HAP-1 (cell line): ENCODE measurements around the gene PRSS35.
"Not testable (repeated sequence)": the region's sequence is repeated elsewhere in the genome, so short reads cannot be mapped to it uniquely, and the experiment has no call there.

Source experiments
- DNase-seq, 2 experiments: peaks; one replicate each; pipeline ENCODE4 v3.0.0-alpha.2; 2016 to 2020; ENCODE audit warnings: low spot score in 2 of 2
- H3K27me3 ChIP-seq: fragments of 250-450 bp; sonication (Bioruptor Pico); 2 replicates; pipeline ENCODE4 v1.5.1; 2020; ENCODE audit warnings: low read depth, mild to moderate bottlenecking, moderate library complexity
- H3K36me3 ChIP-seq: fragments of 250-450 bp; sonication (Bioruptor Pico); replicated peaks from 2 replicates; pipeline ENCODE4 v1.5.1; 2020; ENCODE audit warnings: mild to moderate bottlenecking
- H3K4me1 ChIP-seq: fragments of 250-450 bp; sonication (Bioruptor Pico); 2 replicates; pipeline ENCODE4 v1.5.1; 2020; ENCODE audit warnings: mild to moderate bottlenecking
- H3K4me3 ChIP-seq: fragments of 250-450 bp; sonication (Bioruptor Pico); 2 replicates; pipeline ENCODE4 v1.5.1; 2020; ENCODE audit warnings: mild to moderate bottlenecking, moderate library complexity
- H3K9me3 ChIP-seq: fragments of 250-450 bp; sonication (Bioruptor Pico); 2 replicates; pipeline ENCODE4 v1.5.1; 2020; ENCODE audit warnings: mild to moderate bottlenecking, moderate library complexity
- in situ Hi-C: fragments of 300-500 bp; cut with MboI; formaldehyde crosslinking; loops from 3 replicates; pipeline ENCODE4 v1.14.3; 2020; ENCODE audit warnings: low sequenced_read_pairs, inconsistent platforms, mixed read lengths

Gene PRSS35

GRCh38 chr6:83511901-83512681, at the start of gene PRSS35:
TSS of gene PRSS35 (plus strand) at chr6:83512534. CDS start at chr6:83523442, 10,908 bp downstream.
- H3K9me3 ChIP-seq: no peaks in the 10 kb centered on the region
- H3K27me3 ChIP-seq: no peaks in the 10 kb centered on the region
- in situ Hi-C loops: loop anchor here (10.0 kb wide), 2 partner anchors 97 to 447 kb away; partner anchors contain the start of genes DOP1A and UBE3D
- H3K4me3 ChIP-seq: peak within 1 kb of the TSS; percentile 37
- peaks cover 25% of the 10 kb centered on the region for H3K4me1 ChIP-seq
- peak; percentile 83 to 92 for DNase-seq
- H3K36me3 ChIP-seq: no peaks in the 10 kb centered on the region

GRCh38 chr6:83463886-83464285, 48.4 kb upstream of the PRSS35 start:
- H3K27me3 ChIP-seq: no peaks in the 10 kb centered on the region; the same call in 1 of the 2 replicates
- DNase-seq: no peak
- H3K9me3 ChIP-seq: no peaks in the 10 kb centered on the region
- in situ Hi-C loops: no loop called here
- H3K4me3 ChIP-seq: no peak overlapping the region
- peaks cover 1% of the 10 kb centered on the region; the same call in 1 of the 2 replicates for H3K4me1 ChIP-seq
- no peaks in the 10 kb centered on the region for H3K36me3 ChIP-seq

- in situ Hi-C loops: no loop called here
- no peak overlapping the region for H3K4me3 ChIP-seq
These were observed 47.8 kb upstream of the PRSS35 start for GRCh38 chr6:83464381-83465140.

GRCh38 chr6:83466328-83466727, 46.0 kb upstream of the PRSS35 start:
- H3K27me3 ChIP-seq: no peaks in the 10 kb centered on the region; the same call in 1 of the 2 replicates
- H3K4me1 ChIP-seq: peaks cover 6% of the 10 kb centered on the region
- DNase-seq: no peak
- no peak overlapping the region for H3K4me3 ChIP-seq
- H3K9me3 ChIP-seq: no peaks in the 10 kb centered on the region
- H3K36me3 ChIP-seq: no peaks in the 10 kb centered on the region
- in situ Hi-C loops: no loop called here

More at GRCh38 chr6:83464381-83465140, 47.8 kb upstream of the PRSS35 start:
- H3K27me3 ChIP-seq: no peaks in the 10 kb centered on the region; the same call in 1 of the 2 replicates
- H3K9me3 ChIP-seq: no peaks in the 10 kb centered on the region
- no peaks in the 10 kb centered on the region for H3K36me3 ChIP-seq
- no peak for DNase-seq
- peaks cover 5% of the 10 kb centered on the region for H3K4me1 ChIP-seq

- Histone ChIP-seq H3K4me3 (no peak overlapping the region), H3K36me3 (no peaks in the 10 kb centered on the region), H3K9me3 (no peaks in the 10 kb centered on the region), H3K4me1 (peaks cover 6% of the 10 kb centered on the region), H3K27me3 (no peaks in the 10 kb centered on the region; the same call in 1 of the 2 replicates)
- in situ Hi-C loops: no loop called here
- no peak for DNase-seq
These were observed 44.7 kb upstream of the PRSS35 start for GRCh38 chr6:83467620-83468036.

- Histone ChIP-seq H3K36me3 (no peaks in the 10 kb centered on the region), H3K4me3 (no peak overlapping the region), H3K27me3 (no peaks in the 10 kb centered on the region; the same call in 1 of the 2 replicates), H3K4me1 (peaks cover 17% of the 10 kb centered on the region), H3K9me3 (no peaks in the 10 kb centered on the region)
- DNase-seq: no peak
- in situ Hi-C loops: no loop called here
These were observed 42.3 kb upstream of the PRSS35 start for GRCh38 chr6:83470001-83470400.

- no peak for DNase-seq
- Histone ChIP-seq H3K36me3 (no peaks in the 10 kb centered on the region), H3K4me3 (no peak overlapping the region), H3K27me3 (no peaks in the 10 kb centered on the region; the same call in 1 of the 2 replicates), H3K9me3 (no peaks in the 10 kb centered on the region), H3K4me1 (peaks cover 17% of the 10 kb centered on the region)
- in situ Hi-C loops: no loop called here
These were observed 41.7 kb upstream of the PRSS35 start for GRCh38 chr6:83470587-83470986.

GRCh38 chr6:83472767-83473166, 39.6 kb upstream of the PRSS35 start:
- in situ Hi-C loops: no loop called here

GRCh38 chr6:83474309-83474708, 38.0 kb upstream of the PRSS35 start:
- in situ Hi-C loops: no loop called here
- Histone ChIP-seq H3K4me1 (peaks cover 15% of the 10 kb centered on the region), H3K4me3 (no peak overlapping the region), H3K27me3 (no peaks in the 10 kb centered on the region), H3K9me3 (no peaks in the 10 kb centered on the region), H3K36me3 (no peaks in the 10 kb centered on the region)
- peak in 1 of 2 experiments; percentile 30 for DNase-seq

More at GRCh38 chr6:83472767-83473166, 39.6 kb upstream of the PRSS35 start:
- H3K27me3 ChIP-seq: no peaks in the 10 kb centered on the region; the same call in 1 of the 2 replicates
- H3K9me3 ChIP-seq: no peaks in the 10 kb centered on the region
- DNase-seq: no peak
- H3K36me3 ChIP-seq: no peaks in the 10 kb centered on the region
- H3K4me3 ChIP-seq: no peak overlapping the region
- peaks cover 17% of the 10 kb centered on the region for H3K4me1 ChIP-seq

GRCh38 chr6:83476971-83477370, 35.4 kb upstream of the PRSS35 start:
- Histone ChIP-seq H3K27me3 (no peaks in the 10 kb centered on the region), H3K4me3 (no peak overlapping the region), H3K4me1 (peaks cover 12% of the 10 kb centered on the region), H3K9me3 (no peaks in the 10 kb centered on the region), H3K36me3 (no peaks in the 10 kb centered on the region)
- no peak for DNase-seq
- in situ Hi-C loops: no loop called here

GRCh38 chr6:83479389-83479788, 32.9 kb upstream of the PRSS35 start:
- H3K27me3 ChIP-seq: no peaks in the 10 kb centered on the region
- H3K4me1 ChIP-seq: peaks cover 4% of the 10 kb centered on the region
- no peak for DNase-seq
- H3K9me3 ChIP-seq: no peaks in the 10 kb centered on the region
- H3K36me3 ChIP-seq: no peaks in the 10 kb centered on the region
- in situ Hi-C loops: no loop called here
- no peak overlapping the region for H3K4me3 ChIP-seq

- DNase-seq: no peak
- H3K9me3 ChIP-seq: no peaks in the 10 kb centered on the region
- in situ Hi-C loops: no loop called here
- no peak overlapping the region for H3K4me3 ChIP-seq
- no peaks in the 10 kb centered on the region for H3K36me3 ChIP-seq
- H3K27me3 ChIP-seq: no peaks in the 10 kb centered on the region
- no peaks in the 10 kb centered on the region for H3K4me1 ChIP-seq
These were observed 31.9 kb upstream of the PRSS35 start for GRCh38 chr6:83480470-83480869.

GRCh38 chr6:83481938-83482337, 30.4 kb upstream of the PRSS35 start:
- H3K27me3 ChIP-seq, H3K9me3 ChIP-seq, in situ Hi-C loops, H3K4me1 ChIP-seq, H3K4me3 ChIP-seq, DNase-seq, H3K36me3 ChIP-seq: not testable (repeated sequence)

- peaks cover 41% of the 10 kb centered on the region for H3K4me1 ChIP-seq
- in situ Hi-C loops: no loop called here
- H3K9me3 ChIP-seq: no peaks in the 10 kb centered on the region
- H3K36me3 ChIP-seq: no peaks in the 10 kb centered on the region
- no peaks in the 10 kb centered on the region for H3K27me3 ChIP-seq
- DNase-seq: no peak
- H3K4me3 ChIP-seq: no peak overlapping the region
These were observed 23.9 kb upstream of the PRSS35 start for GRCh38 chr6:83488448-83488847.
